ENCODE results near the gene ECM2. TPM values are rescaled to one million over a fixed set of nuclear protein-coding genes. Genes with fewer than 3 reads are reported as not detected.

ECM2 gene
- total RNA-seq, 1 experiment from 2014 or later = not detected

GRCh38 chr9:92543972-92544371 lies 8.2 kb upstream of the ECM2 start:
- DNase-seq = no peak
- Histone ChIP-seq H3K4me1 (no peaks in the 10 kb centered on the region), H3K4me3 (no peak overlapping the region), H3K27me3 (no peaks in the 10 kb centered on the region), H3K36me3 (no peaks in the 10 kb centered on the region; the same call in 1 of the 2 replicates), H3K27ac (no peak overlapping the region), H3K9me3 (replicated peaks) (no peaks in the 10 kb centered on the region)

GRCh38 chr9:92538541-92538940 lies 2.8 kb upstream of the ECM2 start:
- no peaks in the 10 kb centered on the region for H3K27me3 ChIP-seq
- H3K9me3 ChIP-seq (replicated peaks) = no peaks in the 10 kb centered on the region
- H3K27ac ChIP-seq = no peak overlapping the region
- DNase-seq = peak in 1 of 2 experiments; percentile 13
- no peaks in the 10 kb centered on the region; the same call in 1 of the 2 replicates for H3K36me3 ChIP-seq
- H3K4me1 ChIP-seq = 0 out of 2 replicates have a peak, but pooled peaks cover 10% of the 10 kb centered on the region
- H3K4me3 ChIP-seq = no peak overlapping the region

- H3K4me1 ChIP-seq = 0 out of 2 replicates have a peak, but pooled peaks cover 10% of the 10 kb centered on the region
- no peaks in the 10 kb centered on the region for H3K36me3 ChIP-seq
- no peak overlapping the region for H3K27ac ChIP-seq
- no peak for DNase-seq
- no peaks in the 10 kb centered on the region for H3K27me3 ChIP-seq
- H3K9me3 ChIP-seq (replicated peaks) = no peaks in the 10 kb centered on the region
- no peak overlapping the region for H3K4me3 ChIP-seq
Measured at GRCh38 chr9:92534674-92535073, 1.1 kb downstream of the ECM2 start.

GRCh38 chr9:92534204-92534603 lies 1.6 kb downstream of the ECM2 start:
- H3K4me1 ChIP-seq = 0 out of 2 replicates have a peak, but pooled peaks cover 10% of the 10 kb centered on the region
- H3K36me3 ChIP-seq = no peaks in the 10 kb centered on the region
- DNase-seq = no peak
- H3K4me3 ChIP-seq = no peak overlapping the region
- no peak overlapping the region for H3K27ac ChIP-seq
- no peaks in the 10 kb centered on the region for H3K9me3 ChIP-seq (replicated peaks)
- H3K27me3 ChIP-seq = no peaks in the 10 kb centered on the region

GRCh38 chr9:92530893-92531292 lies 4.9 kb downstream of the ECM2 start:
- H3K27me3 ChIP-seq = no peaks in the 10 kb centered on the region
- H3K36me3 ChIP-seq = no peaks in the 10 kb centered on the region
- H3K9me3 ChIP-seq (replicated peaks) = no peaks in the 10 kb centered on the region
- no peak overlapping the region for H3K27ac ChIP-seq
- no peaks in the 10 kb centered on the region for H3K4me1 ChIP-seq
- no peak for DNase-seq
- H3K4me3 ChIP-seq = no peak overlapping the region

GRCh38 chr9:92529124-92529523 lies 6.7 kb downstream of the ECM2 start:
- no peaks in the 10 kb centered on the region for H3K27me3 ChIP-seq

GRCh38 chr9:92528522-92528849 lies 7.3 kb downstream of the ECM2 start:
- Histone ChIP-seq H3K9me3 (replicated peaks) (no peaks in the 10 kb centered on the region), H3K4me3 (no peak overlapping the region), H3K36me3 (no peaks in the 10 kb centered on the region), H3K27ac (no peak overlapping the region), H3K4me1 (no peaks in the 10 kb centered on the region), H3K27me3 (no peaks in the 10 kb centered on the region)
- no peak for DNase-seq

More at GRCh38 chr9:92529124-92529523, 6.7 kb downstream of the ECM2 start:
- H3K9me3 ChIP-seq (replicated peaks) = no peaks in the 10 kb centered on the region
- DNase-seq = no peak
- H3K27ac ChIP-seq = no peak overlapping the region
- no peak overlapping the region for H3K4me3 ChIP-seq
- H3K4me1 ChIP-seq = no peaks in the 10 kb centered on the region
- no peaks in the 10 kb centered on the region for H3K36me3 ChIP-seq

GRCh38 chr9:92527832-92528521 lies 7.8 kb downstream of the ECM2 start:
- no peaks in the 10 kb centered on the region for H3K9me3 ChIP-seq (replicated peaks)
- H3K27me3 ChIP-seq = no peaks in the 10 kb centered on the region
- no peak for DNase-seq
- no peak overlapping the region for H3K27ac ChIP-seq
- no peaks in the 10 kb centered on the region for H3K36me3 ChIP-seq
- H3K4me3 ChIP-seq = no peak overlapping the region
- no peaks in the 10 kb centered on the region for H3K4me1 ChIP-seq

GRCh38 chr9:92527291-92527828 lies 8.4 kb downstream of the ECM2 start:
- Histone ChIP-seq H3K4me3 (no peak overlapping the region), H3K27me3 (no peaks in the 10 kb centered on the region), H3K9me3 (replicated peaks) (no peaks in the 10 kb centered on the region), H3K4me1 (no peaks in the 10 kb centered on the region), H3K36me3 (no peaks in the 10 kb centered on the region), H3K27ac (no peak overlapping the region)
- DNase-seq = no peak

- H3K9me3 ChIP-seq (replicated peaks) = no peaks in the 10 kb centered on the region
- H3K36me3 ChIP-seq = no peaks in the 10 kb centered on the region
- no peak overlapping the region for H3K4me3 ChIP-seq
- no peaks in the 10 kb centered on the region for H3K27me3 ChIP-seq
- H3K4me1 ChIP-seq = no peaks in the 10 kb centered on the region
- DNase-seq = no peak
- no peak overlapping the region for H3K27ac ChIP-seq
Measured at GRCh38 chr9:92525306-92525705, 10.5 kb downstream of the ECM2 start.

- Histone ChIP-seq H3K36me3 (no peaks in the 10 kb centered on the region), H3K4me1 (no peaks in the 10 kb centered on the region), H3K4me3 (no peak overlapping the region), H3K27ac (no peak overlapping the region), H3K27me3 (no peaks in the 10 kb centered on the region), H3K9me3 (replicated peaks) (no peaks in the 10 kb centered on the region)
- no peak for DNase-seq
Measured at GRCh38 chr9:92524881-92525280, 10.9 kb downstream of the ECM2 start.

- Histone ChIP-seq H3K4me1 (no peaks in the 10 kb centered on the region), H3K4me3 (no peak overlapping the region), H3K9me3 (replicated peaks) (no peaks in the 10 kb centered on the region), H3K27ac (no peak overlapping the region), H3K36me3 (no peaks in the 10 kb centered on the region), H3K27me3 (no peaks in the 10 kb centered on the region)
- DNase-seq = no peak
Measured at GRCh38 chr9:92522983-92523970, 12.5 kb downstream of the ECM2 start.

GRCh38 chr9:92520837-92521236 lies 15.0 kb downstream of the ECM2 start:
- DNase-seq = no peak
- H3K4me1 ChIP-seq = no peaks in the 10 kb centered on the region
- no peak overlapping the region for H3K4me3 ChIP-seq
- H3K27me3 ChIP-seq = no peaks in the 10 kb centered on the region
- H3K9me3 ChIP-seq (replicated peaks) = no peaks in the 10 kb centered on the region
- no peak overlapping the region for H3K27ac ChIP-seq
- H3K36me3 ChIP-seq = no peaks in the 10 kb centered on the region

- no peak for DNase-seq
- H3K4me3 ChIP-seq = no peak overlapping the region
- H3K27ac ChIP-seq = no peak overlapping the region
- no peaks in the 10 kb centered on the region for H3K27me3 ChIP-seq
- no peaks in the 10 kb centered on the region for H3K36me3 ChIP-seq
- no peaks in the 10 kb centered on the region for H3K4me1 ChIP-seq
- H3K9me3 ChIP-seq (replicated peaks) = no peaks in the 10 kb centered on the region
Measured at GRCh38 chr9:92518199-92518598, 17.6 kb downstream of the ECM2 start.

GRCh38 chr9:92517046-92517445 lies 18.7 kb downstream of the ECM2 start:
- Histone ChIP-seq H3K4me1 (no peaks in the 10 kb centered on the region), H3K36me3 (no peaks in the 10 kb centered on the region), H3K9me3 (replicated peaks) (no peaks in the 10 kb centered on the region), H3K27me3 (no peaks in the 10 kb centered on the region), H3K4me3 (no peak overlapping the region), H3K27ac (no peak overlapping the region)
- DNase-seq = no peak
